Nucleus accumbens (tissue), 56 donors: ENCODE data around the gene MRPS2.
"Not testable (repeated sequence)": the region's sequence is repeated elsewhere in the genome, so short reads cannot be mapped to it uniquely, and the experiment has no call there.

Experiments used
- DNase-seq, 56 donors: peaks; one replicate each; lab custom pipeline; 2025; lab: John Stamatoyannopoulos, UW

MRPS2 gene

GRCh38 chr9:135526730-135527571 lies 26.5 kb downstream of the MRPS2 start:
- DNase-seq: no peak

DNA sequence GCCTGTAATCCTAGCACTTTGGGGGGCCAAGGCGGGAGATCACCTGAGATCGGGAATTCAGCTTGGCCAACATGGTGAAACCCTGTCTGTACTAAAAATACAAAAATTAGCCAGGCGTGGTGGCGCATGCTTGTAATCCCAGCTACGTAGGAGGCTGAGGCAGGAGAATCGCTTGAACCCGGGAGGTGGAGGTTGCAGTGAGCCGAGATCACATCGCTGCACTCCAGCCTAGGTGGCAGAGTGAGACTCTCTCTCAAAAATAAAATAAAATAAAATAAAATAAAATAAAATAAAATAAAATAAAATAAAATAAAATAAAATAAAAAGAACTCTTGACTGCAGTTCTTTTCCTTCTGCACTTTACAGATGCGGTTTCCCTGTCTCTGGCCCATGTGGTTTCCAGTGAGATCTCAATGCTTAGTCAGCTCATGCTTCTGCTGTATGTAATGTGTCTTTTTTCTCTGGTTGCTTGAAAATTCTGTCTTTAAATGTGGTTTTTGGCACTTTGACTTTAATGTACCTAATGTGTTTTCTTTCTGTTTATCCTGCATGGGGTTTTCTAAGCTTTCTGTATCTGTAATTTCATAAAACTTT lies 28.5 kb downstream of the MRPS2 start:
- not testable (repeated sequence) for DNase-seq

DNA sequence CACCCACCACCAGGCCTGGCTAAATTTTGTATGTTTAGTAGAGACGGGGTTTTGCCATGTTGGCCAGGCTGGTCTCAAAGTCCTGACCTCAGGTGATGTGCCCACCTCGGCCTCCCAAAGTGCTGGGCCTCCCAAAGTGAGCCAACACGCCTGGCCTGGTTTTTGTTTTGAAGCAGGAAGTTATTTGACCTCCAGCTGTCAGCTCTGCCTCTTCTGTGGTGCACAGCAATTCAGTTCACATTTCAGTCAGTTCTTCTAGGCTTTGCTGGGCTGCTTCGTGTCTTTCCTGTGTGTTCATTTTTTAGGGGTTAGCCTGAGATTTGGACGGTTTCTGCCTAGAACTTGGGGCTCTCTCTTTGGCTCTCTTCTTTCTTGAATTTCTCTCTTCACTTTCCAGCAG lies 29.7 kb downstream of the MRPS2 start:
- DNase-seq: no peak

GRCh38 chr9:135531096-135531495 lies 30.6 kb downstream of the MRPS2 start:
- no peak for DNase-seq

DNA sequence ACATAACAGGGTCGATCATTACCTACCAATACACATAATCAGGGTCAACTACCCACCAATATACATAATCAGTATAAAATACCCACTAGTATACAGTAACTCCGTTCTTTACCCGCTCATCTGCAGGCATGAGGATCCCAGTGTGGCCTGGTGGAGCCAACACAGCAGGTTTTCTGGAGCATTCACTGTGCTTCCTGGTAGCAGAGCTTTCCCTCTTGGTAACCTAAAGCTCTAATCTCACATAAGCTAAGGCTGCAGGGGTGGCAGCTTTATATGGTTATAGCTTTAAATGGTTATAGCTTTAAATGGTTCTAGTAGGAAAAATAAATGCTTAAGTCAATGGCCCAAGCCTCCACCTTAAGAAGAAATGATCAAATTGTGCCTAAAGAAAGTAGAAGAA lies 32.6 kb downstream of the MRPS2 start:
- no peak for DNase-seq

DNA sequence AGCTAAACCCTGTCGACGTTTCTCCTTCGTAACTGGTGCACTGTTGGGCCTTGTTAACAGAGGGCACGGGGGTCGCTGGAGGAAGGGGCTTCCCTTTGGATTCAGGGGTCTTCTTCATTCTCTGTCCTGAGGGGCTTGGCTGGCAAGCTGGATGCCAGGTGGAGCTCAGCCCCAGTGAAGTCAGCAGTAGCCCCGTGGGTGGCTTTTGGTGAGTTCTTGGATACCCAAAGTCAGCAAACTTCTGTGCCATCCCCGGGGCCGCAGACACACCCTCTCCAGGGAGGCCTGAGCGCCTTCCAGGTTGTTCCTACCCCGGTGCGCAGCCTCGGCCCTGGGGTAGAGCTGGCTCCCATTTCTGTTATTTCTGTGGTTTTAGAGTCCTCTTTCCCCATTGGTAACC lies 33.2 kb downstream of the MRPS2 start:
- no peak for DNase-seq

GRCh38 chr9:135534192-135534711 lies 33.8 kb downstream of the MRPS2 start:
- not testable (repeated sequence) for DNase-seq

DNA sequence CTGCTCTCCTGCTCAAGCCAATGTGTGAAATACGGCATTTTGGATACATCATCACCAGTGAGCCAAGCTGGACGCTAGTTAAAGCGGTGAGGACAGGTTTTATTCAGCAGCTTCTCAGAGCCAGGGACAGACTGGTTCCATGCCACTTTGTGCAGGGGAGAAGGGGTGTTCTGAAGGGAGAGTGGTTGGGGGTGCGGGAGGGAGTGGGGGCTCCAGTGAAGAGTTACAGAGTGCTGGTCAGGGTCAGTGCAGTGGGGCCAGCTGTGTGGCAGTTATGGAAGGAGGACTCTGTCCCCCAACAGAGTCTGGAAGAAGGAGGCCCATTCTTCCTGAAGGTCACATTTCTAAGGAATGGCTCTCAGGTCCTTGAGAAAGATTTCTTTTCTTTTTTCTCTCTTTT lies 34.3 kb downstream of the MRPS2 start:
- not testable (repeated sequence) for DNase-seq

- not testable (repeated sequence) for DNase-seq
Observed at GRCh38 chr9:135535631-135536030, 35.1 kb downstream of the MRPS2 start.

DNA sequence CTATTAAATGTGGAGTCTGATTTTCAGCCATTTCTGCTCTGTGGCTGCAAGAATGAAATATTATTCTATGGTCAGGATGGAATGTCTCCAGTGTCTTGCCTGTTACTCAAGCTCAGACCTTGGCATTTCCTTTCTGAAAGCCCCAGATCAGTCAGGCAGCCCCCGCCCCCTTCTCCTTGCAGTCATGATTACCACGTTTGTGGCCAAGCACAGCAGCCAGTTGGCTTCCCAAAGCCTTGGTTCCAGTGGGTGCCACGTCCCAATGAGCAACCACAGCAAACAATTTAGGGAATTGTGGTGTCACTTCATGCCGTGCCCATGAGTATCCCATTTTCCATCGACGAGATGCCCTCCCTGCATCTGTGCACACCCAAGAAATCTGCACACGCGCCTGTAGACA lies 35.7 kb downstream of the MRPS2 start:
- no peak for DNase-seq

- not testable (repeated sequence) for DNase-seq
Observed at GRCh38 chr9:135543262-135543894, 42.9 kb downstream of the MRPS2 start.

DNA sequence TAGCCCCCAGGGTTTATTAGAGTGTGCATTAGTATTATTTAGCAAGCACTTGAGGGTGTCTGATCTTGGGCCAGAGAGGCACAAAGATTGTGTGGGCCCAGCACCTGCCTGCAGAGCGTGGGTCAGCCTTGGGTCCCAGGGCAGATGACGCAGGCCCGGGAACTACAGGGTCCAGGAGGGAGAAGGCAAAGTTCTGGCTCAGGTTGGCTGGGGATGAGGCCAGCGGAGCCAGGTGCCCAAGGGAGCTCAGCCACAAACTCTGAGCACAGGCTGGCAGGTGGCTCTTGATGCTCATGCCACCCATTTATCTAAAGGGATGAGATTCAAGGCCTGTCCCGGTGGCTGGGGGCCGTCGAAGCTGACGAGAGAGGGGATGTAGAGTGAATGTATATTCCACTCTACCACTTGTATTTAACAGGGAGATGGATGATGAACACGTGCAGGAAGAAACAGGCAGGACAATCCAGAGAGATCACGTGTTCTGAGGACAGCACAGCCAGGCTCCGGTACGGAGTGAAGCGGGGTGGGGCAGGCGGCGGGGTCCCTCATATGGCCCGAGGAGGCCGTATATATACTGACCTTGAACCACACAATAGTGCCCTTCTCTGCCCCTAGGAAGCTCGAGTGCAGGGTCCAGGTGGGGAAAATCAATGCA lies 44.6 kb downstream of the MRPS2 start:
- DNase-seq: no peak

GRCh38 chr9:135545646-135546176 lies 45.2 kb downstream of the MRPS2 start, which contains the start of gene OBP2A:
Gene OBP2A, plus strand, starts transcription at chr9:135546126. Its CDS starts 55 bp downstream, at chr9:135546181.
- not testable (repeated sequence) for DNase-seq

- not testable (repeated sequence) for DNase-seq
Observed at GRCh38 chr9:135546792-135547617, 46.5 kb downstream of the MRPS2 start.

DNA sequence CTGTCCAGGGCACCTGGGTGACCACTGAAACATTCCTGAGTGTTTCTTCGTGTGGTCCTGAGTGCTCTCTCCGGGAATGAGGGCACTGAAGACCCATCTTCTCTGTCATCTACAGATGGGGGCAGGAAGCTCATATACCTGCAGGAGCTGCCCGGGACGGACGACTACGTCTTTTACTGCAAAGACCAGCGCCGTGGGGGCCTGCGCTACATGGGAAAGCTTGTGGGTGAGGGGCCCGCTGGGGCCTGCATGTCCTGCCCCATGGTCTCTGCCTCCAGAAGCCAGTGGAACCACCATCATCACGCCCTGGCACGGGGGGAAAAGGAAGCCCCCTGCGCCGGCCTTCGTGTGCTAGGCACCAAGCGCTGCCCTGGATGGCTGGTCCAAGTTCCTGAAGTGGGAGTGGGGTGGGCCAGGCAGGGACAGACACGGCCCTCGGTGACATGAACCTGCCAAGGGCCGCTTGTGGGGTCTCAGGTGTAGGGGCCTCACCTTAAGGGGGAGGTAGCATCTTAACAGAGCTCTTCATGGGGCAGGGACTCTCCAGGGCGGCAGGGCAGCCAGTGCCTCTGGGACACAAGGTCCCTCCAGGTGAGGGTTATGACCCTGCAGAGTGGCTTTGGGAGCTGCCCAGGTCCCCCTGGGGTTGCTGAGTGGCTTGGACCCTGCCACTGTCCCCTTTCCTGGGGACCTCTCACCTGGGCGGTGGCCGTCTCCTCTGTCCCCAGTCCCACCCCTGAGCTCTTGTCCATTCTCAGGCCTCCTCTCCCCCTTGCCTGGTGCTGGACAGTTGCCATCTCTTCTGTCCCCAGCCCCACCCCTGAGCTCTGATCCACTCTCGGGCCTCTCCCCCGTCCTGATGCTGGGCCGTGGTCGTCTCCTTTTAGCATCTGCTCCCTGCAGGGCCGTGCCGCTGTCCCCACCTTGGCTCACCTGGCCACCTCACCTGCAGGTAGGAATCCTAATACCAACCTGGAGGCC lies 47.6 kb downstream of the MRPS2 start:
- no peak for DNase-seq

DNA sequence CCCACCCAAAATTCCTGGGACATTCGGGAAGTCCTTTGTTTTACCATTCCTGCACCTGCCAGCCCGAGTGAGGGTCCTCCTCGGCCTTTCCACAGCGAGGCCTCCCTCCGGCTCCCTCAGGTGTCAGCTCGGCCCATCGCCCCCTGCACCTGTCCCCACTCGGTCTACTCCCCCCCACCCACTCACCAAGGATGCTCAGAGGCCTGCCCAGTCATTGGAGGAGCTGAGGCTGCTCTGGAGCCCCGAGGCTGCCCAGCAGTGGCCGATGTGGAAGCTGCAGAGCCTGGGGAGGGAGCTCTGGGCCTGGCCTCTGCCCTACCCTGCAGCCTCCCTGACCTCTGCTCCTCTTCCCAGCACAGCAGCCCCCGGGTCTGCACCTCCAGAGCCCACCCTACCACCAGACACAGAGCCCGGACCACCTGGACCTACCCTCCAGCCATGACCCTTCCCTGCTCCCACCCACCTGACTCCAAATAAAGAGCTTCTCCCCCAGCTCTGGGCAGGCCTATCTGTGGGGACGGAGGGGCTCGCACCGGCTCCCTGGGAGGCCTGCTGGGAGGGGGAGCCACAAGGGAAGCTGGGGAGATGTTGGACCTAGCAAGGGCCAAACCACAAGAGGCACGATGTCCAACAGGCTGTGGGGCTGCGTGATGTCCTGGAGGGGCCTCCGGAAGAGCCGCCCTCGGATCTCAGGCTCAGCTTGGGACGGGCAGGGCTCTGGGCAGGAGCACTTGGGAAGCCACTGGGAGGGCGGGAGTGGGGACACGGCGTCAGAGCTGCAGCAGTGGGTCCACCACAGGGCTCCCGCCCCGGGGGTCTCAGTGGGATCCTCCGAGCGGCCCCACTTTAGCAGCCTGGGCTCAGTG lies 49.2 kb downstream of the MRPS2 start:
- not testable (repeated sequence) for DNase-seq

- no peak for DNase-seq
Observed at GRCh38 chr9:135550344-135550918, 49.9 kb downstream of the MRPS2 start.
